HG03103 (cell line): Measurements from ENCODE around the gene TH.
"Not testable (repeated sequence)": the region's sequence is repeated elsewhere in the genome, so short reads cannot be mapped to it uniquely, and the experiment has no call there.

ENCODE experiments used
- ATAC-seq: cut with Tn5 transposase; IDR thresholded peaks from one replicate; pipeline ENCODE4 v1.9.1; 2021; ENCODE audit warnings: low read depth; ENCODE audit not compliant: unreplicated experiment

Gene TH

DNA sequence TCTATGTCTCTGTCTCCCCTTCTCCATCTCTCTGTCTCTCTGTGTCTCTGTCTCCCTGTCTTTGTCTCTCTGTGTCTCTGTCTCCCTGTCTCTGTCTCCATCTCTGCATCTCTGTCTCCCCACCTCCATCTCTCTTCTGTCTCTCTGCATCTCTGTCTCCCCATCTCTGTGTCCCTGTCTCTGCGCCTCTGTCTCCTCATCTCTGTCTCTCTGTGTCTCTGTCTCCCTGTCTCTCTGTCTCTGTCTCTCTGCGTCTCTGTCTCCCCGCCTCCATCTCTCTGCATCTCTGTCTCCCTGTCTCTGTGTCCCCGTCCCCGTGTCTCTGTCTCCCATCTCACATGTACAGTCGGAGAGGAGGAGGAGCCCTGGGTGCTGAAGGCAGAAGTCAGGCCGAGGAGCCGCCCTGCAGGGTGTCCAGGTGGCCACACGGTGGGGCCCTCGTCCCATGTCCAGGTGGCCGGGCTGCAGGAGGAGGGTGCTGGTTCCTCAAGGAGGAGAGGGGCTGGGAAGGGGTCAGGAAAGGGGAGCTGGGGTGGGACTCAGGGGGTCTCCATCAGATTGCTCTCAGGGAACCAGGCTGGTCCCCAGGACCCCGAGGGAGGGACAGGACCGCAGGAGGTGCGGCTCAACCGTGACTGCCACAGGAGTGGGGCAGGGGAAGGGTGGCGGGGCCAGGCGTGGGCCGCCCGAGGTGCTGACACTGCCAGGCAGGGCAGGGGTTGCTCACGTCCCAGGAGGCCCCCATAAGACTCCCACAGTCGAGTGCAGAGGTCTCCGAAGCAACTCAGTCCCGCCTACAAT lies 25.6 kb upstream of the TH start:
- no peak for ATAC-seq

DNA sequence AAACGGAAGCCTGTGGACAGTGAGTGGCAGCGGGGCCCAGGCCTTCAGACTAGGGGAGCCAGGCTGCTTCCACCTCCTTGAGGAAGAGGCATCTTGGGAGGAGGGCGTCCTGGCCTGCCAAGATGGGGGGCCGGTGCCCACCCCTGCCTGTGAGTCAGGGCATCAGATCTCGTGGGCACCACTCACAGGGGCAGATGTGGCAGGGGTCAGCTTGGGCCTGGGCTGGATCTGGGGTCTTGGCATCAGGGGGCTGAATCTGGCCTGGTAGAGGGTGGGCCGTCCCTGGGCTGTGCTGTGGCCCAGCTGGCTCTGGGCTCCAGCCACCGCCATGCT lies 24.1 kb upstream of the TH start:
- no peak for ATAC-seq

DNA sequence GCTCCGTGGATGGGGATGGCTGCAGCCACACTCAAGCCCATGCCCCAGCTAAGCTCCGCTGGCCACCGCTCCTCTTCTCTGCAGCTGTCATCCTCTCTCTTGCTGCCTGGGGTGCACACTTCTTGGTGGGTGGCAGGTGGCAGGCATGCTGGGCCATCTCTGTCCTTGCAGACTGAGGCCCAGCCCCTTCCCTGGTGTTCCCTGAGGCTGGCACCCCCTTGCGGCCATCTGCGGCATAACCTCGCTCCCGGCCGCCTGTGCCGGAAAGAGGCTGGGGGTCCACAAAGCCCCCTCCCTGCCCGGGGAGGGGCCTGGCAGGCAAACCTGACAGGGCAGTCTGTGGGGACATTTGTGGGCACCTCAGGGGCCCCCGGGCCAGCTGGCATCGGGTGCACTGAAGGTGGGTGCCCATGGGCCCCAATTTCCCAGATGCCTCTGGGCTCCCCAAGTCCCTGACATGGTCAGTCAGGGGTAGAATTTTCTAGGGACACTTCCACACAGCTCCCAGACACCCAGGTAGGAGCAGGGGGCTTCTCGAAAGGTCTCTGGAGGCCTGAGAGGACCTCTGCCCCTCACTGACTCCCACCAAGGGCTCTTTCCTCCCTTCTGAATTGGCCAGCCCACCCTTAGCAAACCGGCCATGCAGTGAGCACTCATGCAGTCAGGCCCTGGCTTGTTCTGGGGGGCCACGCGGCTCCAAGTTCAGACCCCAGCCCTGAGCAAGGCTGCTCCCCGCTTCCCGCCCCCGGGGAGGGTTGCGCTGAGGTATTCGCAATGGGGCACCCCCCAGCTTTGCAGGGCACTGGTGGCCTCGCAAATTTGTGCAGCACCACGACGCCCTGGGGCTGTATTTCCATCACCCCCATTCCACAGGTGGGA lies 23.5 kb upstream of the TH start:
- ATAC-seq: no peak

DNA sequence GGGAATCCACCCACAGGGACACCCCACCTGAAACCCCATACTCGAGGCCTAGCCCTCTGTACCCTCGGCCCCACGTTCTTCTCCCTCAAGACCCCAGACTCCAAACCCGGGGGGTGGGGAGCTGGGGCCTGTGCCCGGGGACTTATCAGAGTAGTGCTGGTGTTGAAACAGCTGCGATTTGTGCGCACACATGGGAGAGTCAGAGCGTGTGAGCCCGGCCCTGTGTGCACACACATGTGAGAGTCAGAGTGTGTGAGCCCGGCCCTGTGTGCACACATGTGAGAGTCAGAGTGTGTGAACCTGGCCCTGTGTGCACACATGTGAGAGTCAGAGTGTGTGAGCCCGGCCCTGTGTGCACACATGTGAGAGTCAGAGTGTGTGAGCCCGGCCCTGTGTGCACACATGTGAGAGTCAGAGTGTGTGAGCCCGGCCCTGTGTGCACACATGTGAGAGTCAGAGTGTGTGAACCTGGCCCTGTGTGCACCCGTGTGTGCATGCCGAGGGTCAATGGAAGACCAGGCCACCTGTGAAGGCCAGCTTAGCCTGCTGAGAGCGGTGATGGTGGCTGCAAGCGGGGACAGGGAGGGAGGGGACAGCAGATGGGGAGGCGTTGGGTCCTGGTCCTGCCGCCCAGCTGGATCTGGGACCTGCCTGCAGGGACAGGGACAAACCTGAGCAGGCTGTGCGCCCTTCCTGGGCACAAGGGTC lies 22.4 kb upstream of the TH start:
- ATAC-seq: not testable (repeated sequence)

DNA sequence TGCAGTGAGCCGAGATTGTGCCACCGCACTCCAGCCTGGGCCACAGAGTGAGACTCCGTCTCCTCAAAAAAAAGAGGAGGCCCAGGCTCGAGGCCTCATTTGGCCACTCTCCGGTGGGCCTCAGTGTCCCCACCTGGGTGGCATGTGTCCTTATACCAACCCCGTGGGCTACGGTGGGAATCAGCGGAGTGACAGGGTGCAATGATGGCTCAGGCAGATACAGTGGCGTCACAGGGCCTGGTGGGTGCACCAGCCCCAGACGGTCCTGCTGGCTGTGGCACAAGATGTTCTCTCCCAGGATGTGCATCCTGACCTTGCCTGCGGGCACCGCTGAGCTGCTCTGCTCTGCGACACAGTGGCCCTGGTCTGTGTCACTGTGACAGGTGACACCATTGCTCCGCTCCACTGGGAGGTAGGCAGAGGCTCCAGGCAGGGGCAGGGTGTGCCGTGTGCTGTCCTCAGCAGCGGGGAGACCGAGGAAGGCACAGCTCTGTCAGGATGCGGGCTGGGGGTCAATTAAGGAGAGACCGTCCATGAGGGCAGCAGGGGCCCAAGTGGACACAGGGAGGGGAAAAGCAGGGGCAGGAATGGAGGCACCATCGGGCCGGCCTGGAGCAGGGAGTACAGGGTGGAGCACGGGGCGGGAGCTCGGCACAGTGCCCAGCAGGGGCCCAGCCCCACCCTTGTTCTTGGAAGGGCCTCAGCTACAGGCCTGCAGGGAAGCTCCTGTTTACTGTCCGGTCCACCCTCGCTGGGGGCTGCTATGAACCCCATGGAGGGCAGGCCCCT lies 21.7 kb upstream of the TH start:
- no peak for ATAC-seq

DNA sequence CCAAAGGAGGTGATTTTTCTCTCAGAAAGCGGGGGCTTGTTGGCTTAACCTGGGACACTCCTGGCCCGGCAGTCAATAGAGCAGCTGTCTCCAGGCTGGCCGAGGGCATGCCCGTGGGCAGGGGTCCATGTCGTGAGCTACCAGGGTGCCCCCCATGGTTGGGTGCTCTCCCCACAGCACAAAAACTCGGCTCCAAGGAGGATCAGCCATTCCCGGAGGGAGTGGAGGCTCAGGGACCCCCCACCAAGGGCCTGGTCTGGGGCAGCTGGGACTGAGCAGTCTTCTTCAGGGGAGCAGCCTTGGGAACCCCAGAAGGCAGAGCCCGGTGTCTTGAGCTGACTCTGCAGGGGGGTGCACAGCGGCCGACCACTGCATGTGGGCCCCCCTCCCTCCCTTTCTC lies 20.8 kb upstream of the TH start:
- no peak for ATAC-seq

DNA sequence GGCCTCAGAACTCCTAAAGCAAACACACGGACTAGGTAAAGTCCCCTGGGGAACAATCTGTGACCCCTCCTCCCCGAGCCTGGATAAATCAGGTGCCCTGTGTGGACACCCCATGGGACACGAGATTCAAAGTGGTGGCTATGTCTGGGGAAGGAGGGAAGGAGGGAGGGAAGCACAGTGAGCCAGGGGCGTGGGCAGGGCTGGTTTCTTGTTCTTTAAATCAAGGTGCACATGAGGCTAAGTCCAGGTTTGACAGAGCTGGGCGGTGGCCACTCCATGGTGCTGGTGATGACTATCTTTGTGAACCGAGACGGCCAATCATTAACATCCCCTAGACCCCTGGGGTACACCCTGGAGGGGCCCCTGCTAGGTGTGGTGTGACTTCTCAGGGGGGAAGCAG lies 20.3 kb upstream of the TH start:
- no peak for ATAC-seq

DNA sequence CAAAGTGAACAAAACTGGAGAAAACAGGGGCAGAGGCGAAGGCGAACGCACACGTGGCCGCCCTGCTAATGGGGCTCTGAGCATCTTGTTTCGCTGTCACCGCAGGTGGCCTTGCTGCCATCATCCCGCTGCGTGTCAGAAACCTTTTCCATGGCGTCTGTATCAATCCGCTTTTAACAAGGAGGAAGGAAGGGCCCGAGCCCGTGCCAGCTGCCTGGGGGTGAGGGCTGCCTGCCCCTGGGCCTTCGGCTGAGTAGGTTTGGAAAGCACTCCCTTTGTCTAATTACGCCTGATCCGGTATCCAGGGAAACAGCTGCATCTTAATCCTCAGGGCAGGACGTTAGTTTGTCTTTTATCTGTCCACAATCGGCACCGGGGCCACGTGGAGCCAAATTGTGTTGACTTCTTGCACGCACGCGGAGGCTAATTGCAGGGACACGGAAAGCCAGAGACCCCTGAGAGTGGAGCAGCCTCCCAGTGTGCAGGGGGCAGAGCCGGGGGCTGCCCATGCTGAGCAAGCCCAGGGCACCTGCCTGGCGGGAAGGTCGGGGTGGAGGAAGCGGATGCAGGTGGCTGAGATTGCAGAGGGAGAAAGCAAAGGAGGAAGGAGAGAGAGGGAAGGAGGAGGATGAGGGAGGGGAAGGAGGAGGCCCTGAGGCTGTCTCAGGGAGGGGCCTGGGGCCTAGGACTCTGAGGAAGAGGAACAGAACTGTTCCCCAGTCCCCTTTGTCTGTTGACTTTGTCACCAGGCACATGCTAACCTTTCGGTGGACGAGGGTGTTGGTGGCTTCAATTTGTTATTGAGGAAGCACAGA lies 19.2 kb upstream of the TH start:
- ATAC-seq: no peak

DNA sequence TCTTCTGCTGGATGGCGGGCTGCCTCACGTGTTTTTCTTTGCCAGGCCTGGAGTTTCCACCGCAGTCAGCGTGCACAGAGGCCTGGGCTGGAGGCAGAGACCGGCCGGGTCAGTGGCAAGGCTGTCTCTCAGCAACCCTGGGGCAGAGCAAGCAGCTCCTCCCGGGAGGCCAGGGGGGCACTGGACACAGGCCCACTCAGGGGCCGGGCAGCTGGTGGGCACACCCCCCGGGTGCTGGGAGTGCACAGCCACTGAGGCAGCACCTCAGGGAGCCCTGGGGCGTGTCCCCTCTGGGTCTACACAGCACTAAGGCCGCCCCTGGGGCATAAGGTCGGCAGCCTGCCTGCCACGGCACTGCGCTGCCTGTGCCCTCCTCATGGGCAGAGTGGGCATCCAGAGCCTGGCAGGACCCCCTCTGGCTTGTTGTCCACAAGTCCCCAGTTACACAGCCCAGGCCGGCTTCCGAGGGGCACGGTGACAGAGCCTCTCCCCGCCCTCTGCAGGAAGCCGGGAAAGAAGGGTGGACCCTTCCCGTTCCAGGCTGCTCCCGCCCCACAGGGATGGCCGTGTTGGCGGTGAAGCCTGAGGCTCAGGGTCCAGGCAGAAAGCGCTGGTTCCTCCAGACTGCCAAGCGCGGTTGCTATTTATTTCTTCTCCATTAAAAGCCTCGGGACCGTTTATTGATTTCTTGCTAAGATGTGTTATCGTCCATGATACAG lies 18.5 kb upstream of the TH start:
- ATAC-seq: no peak

DNA sequence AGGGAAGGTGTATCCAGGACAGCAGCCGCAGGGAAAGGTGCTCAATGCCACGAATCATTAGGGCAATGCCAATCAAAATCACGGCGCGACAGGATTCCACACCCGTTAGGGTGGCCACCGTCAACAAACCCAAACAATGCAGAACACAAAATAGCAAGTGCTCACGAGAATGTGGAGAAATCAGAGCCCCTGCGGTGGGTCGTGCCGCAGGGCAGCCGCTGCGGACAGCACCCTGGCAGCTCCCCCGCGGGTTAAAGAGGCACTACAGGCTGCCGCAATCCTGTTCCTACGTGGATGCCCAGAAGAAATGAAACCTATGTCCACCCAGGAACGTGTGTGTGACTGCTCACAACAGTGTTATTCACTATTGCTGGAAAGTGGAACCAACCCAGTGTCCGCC lies 17.1 kb upstream of the TH start:
- no peak for ATAC-seq

DNA sequence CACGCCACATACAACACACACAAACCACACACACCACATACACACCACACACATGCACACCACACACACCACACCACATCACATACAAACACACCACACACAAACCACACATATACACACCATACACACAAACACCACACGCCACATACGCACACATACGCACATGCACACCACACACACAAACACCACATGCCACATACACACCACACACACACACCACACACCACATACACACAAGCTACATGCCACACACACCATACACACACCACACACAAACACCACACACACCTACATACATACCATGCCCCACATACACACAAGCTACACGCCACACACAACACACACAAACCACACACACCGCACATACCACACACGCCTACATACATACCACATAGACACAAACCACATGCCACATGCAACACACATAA lies 15.7 kb upstream of the TH start:
- ATAC-seq: no peak

DNA sequence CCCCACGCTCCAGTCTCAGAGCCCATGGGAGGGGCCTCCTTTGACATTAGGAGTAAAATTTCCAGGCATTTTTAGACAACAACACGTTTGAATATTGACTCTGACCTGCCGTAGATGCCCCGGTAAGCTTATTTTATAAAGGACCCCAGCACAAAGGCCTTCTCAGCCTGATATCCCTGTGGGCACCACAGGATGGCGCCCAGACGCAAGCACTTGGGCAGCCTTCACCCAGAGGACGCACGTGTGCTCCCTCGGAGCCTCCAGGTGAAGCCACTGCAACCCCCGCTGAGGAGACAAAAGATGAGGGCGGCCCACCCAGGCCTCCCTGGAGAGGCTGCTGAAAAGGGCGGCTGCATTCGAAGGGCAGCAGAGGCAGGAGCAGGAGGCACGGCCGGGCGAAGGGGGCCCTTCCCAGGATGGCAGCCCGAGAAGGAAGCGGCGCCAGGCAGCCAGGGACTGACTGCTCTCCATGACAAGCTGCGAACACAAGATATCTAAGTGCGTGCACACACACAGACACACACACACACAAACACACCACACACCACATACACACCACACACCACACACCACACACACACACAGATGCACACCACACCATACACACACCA lies 15.2 kb upstream of the TH start:
- ATAC-seq: no peak

DNA sequence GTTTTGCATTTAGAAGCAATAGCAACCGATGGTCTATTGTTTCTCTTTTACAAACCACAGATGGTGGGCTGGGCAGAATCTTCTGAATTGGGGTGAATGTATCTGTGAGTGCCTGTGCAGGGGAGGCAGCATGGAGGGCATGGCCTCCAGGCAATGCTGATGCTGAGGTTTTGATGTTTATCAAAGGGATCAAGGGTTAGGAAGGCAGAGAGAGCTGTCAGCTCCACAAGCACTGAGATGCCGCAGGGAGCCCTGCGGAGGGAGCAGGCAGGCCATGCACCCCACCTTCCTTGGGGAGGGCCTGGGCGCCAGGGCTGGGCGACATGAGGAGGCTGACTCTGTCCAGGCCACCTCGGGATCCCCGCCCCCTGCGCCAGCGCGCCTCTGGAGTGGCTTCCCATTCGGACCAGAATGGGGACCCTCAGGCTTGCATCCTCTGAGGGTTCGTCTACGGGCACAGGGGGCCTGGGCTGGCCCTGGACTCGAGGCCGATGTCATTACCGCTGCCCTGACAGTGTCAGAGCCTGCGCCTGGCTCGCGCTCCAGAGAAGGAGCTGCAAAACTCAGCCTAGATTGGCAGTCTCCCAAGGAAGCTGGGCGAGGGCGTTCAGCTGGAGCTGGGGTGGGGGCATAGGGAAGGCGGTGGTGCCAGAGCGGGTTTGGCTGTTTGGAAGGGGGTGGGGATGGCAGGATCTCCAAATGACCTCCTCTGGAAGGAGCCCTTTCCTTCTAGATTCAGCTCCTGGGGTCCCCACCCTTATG lies 13.9 kb upstream of the TH start:
- no peak for ATAC-seq

DNA sequence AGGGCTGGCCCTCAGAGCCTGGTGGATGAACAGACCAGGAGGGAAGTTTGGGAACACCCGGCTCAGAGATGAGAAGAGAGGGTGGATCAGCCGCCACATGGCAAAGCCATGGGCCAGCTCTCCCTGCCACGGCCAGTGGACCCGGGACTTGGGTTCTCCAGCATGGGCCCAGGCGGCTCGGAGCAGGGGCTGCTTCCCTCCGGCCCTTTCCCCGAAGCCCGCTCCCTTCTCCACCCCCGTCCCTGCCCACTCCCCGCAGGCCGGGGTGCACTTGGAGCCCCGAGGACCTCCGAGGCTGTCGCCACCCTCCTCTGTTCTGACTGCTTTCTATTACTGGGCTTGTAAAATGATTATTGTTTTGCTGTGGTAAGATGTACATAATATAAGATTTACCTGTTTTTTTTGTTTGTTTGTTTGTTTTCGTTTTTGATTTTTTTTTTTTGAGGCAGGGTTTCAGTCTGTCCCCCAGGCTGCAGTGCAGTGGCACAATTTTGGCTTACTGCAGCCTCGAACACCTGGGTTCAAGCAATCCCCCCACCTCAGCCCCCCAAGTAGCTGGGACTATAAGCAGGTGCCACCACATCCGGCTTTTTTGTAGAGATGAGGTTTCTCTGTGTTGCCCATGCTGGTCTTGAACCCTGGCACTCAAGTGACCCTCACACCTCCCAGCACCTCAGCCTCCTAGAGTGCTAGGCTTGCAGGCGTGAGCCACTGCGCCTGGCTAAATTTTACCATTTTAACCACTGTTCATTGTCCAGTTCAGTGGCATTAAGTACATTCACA lies 11.3 kb upstream of the TH start:
- ATAC-seq: no peak

DNA sequence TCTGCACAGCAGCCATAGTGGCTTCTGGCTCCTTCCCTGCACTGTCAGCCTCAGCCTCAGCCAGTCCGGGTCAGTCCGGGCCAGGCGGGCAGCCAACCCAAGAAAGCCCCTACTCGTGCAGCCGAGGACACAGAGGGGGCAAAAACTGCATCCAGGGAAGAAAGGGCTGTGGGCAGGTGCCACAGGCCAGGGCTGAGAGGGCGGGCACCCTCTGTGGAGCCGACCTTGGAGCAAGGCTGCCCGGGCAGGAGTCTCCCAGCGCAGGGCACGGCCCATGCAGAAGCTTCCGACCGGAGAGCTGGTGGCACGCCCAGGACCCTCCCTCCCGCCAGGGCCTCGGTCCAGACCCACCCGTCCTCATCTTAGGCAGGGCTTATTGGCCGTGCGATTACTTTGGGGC lies 10.5 kb upstream of the TH start:
- ATAC-seq: no peak

DNA sequence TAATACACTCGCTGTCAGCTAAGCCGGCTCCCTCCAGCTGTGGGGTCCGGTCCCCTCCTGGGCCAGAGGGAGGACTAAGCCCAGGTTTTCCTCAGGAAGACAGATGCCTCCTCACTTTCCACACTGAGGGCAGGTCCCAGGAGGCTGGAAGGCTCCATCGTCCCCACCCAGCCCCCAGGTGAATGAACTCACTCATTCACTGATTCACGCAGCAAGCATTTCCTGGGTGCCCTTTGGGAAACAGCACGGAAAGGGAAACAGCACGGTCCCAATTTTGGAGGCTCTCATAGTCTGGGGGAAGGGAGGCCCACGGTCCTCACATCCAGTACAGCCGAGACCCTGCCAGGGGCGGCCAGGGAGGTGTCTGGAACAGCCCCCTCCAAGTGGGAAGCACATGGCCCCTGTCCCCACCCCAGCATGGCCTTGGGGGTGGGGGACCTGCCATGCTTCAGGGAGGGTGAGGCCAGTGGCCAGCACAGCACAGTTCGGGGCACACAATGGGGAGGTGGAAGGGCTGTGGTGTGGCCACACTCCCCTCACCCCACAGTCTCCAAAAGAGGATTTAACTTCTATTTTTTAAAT lies 9.3 kb upstream of the TH start:
- ATAC-seq: no peak

DNA sequence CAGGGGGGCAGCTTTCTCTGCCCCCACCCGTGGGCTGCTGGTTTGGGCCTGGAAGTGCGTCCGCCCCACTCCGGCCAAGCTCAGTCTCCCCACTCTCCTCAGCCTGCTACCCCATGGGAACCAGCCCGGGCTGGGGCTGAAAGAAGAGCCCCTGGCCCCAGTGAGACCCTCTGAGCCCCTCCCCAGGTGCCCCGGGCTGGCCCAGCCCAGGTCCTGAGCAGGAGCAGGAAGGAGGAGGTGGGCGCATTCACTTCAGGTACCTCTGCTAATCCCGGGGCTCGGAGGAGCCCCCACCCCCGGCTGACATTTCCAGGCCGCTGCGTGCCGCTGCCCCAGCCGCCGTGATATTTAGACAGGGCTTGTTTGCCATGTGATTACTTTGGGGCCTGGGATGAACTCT lies 8.7 kb upstream of the TH start:
- ATAC-seq: no peak
